Measurements from ENCODE around the gene OR5B2.
"Not testable (repeated sequence)": the region's sequence is repeated elsewhere in the genome, so short reads cannot be mapped to it uniquely, and the experiment has no call there.

The OR5B2 gene

DNA sequence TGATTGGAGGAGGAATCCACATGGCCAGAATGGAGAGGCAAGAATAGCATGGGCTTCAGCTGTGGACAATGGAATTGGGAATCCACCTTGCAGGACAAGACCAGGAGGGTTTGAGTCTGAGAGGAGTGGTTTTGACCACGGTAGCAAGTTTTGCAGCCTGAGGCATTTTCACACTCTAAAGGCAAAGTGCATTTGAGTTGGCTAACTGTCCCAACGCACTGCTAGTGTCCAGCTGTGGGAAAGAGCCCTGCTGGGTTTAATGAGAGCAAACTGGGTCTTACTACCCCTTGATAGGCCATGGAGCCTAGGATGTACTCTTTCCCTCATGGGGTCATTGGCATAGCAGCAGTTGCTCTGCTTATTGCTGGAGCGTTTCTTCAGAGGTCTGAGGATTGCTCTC, at the start of gene OR5B2:
Gene OR5B2 (minus strand): TSS at position 101 of the 400 bp plus-strand sequence. CDS start 4,860 bp downstream, outside the sequence.
- DNase-seq (ENCODE audit: low read depth) = no peak

DNA sequence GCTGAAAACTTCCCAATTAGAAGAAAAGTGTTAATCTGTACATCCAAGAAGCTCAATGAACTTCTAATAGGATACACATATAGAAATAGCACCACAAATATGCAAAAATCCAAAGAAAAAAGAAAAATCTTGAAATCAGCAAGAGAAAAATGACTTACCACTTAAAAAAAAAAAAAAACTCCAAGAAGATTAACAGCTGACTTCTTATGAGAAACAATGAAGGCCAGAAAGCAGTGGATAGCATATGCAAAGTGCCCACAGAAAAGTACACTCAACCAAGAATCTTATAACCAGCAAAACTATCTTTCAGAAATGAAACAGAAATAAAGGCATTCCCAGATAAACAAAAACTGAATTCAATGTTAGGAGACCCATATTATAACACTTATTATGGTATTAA, 44.0 kb upstream of the OR5B2 start:
- no peak for DNase-seq (ENCODE audit: low read depth)

DNA sequence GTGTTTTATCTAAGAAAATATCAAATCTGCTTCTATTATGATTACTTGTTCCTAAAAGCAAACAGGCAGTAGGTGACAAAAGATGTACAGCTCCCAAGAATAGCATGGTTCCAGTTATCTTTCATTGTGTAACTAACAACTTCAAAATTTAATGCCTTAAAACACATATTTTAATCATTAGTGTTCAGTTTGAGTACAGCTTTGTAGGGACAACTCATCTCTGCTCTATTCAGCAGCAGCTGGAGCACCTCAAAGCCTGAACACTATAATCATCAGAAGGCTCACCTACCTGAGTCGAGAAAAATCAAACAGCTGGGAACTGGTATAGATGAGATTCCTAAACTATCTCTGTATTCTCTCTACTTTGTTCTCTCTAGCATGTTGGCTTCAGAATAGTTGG, 38.4 kb upstream of the OR5B2 start:
- DNase-seq (ENCODE audit: low read depth) = no peak

DNA sequence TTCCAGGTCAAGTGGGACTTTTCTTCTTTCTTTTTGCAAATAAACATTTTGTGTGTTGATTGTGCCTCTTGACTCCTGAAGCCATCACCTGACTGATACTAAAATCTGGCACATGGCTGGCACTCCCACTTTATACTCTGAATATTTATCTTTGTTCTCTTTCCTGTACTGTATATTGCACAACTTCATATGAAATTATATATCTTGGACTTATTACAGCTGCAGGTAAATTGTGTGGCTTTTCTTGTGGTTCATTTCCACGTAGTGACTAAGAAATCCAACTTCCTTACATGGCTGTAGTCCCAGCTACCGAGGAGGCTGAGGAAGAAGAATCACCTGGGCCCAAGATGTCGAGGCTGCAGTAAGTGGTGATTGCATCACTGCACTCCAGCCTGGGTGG, 37.8 kb upstream of the OR5B2 start:
- no peak for DNase-seq (ENCODE audit: low read depth)

DNA sequence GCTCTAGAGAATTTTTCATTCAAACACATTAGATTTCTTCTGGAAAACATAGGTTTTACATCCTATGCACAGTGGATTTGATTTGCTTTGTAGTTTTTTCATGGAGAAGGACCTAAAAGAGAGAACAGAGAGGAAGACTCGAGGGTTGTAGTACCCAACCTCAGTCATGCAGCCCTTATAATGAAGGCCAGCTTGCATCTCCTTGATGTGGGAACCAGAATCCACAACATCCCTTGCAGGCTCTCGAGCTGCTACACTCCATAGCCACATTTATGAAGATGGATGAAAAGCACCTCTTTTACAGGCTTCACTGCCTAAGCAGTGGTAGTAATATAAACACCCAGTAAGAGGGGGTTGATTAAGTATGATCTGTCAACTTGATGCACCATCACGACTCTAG, 23.7 kb upstream of the OR5B2 start:
- DNase-seq (ENCODE audit: low read depth) = no peak

DNA sequence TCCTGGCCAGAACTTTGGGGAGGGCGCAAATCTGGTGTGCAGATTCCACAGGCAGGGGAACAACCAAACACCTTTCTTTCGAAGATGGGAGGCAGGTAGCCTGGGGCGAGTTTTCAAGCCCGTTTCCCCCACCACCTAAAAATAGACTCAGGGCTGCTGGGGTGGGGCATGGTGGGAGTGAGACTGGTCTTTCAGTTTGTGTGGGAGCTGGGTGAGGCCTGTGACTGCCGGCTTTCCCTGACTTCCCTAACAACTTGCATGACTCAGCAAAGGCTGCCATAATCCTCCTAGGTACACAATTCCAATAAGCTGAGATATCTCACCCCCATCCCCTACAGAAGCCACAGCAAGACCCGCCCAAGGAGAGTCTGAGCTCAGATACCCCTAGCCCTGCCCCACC, 18.4 kb upstream of the OR5B2 start:
- no peak for DNase-seq (ENCODE audit: low read depth)

DNA sequence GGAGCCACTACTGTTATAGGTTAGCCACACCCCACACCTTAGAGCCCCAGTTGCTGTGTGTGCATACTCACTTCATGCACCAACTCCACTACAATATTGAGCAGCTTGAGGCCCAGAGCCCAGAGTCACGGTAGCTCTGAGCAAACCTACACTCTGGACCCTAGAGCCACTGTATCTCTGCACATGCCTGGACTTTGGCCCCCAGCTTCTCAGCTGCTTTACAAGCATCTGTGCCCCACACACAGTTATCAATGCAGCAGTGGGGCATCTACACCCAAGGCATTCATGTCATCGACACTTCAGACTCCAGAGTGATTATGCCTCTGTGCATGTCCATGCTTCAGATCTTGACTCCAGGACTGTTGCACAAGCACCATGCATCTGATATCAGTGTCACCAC, 16.4 kb upstream of the OR5B2 start:
- DNase-seq (ENCODE audit: low read depth) = no peak

DNA sequence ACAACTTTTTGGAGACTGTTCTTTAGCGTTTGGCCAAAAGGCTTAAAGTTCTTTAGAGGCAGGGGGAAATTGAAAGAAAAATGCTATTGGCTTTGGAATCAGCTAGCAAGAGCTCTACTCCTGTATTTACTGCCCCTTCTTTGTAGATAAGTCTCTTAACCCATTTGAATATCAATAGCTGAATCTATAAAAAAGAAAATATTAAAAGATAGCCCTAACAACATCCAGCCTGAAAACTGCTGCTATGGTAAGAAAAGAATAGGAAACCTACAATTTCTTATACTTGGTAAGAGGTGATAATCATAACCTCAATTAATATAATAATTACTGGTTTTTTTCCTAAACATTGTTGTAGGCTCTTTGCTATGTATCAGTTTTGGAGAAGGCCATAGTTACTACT, 14.2 kb upstream of the OR5B2 start, which contains the start of gene OR5B12:
Gene OR5B12 (minus strand): TSS at position 101 of the 400 bp plus-strand sequence. CDS start 2,085 bp downstream, outside the sequence.
- no peak for DNase-seq (ENCODE audit: low read depth)

DNA sequence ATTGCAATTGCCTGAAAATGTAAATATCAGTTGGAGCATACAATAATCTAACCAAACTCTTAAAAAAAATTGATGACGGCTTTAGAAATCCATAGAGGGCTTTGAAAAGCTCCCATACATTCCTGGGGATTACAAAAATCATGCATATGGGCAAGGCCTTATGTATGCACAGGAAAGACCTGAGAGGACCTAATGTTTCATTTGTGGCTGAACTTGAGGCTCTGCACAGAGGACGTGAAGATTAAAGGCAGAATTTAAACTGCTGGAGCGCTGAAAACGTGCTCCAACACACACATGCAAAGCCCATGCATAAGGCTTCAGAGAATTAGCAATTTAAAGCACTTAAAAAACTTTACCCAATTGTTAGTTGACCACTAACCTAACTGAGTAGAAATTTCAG, 10.6 kb upstream of the OR5B2 start:
- no peak for DNase-seq (ENCODE audit: low read depth)

DNA sequence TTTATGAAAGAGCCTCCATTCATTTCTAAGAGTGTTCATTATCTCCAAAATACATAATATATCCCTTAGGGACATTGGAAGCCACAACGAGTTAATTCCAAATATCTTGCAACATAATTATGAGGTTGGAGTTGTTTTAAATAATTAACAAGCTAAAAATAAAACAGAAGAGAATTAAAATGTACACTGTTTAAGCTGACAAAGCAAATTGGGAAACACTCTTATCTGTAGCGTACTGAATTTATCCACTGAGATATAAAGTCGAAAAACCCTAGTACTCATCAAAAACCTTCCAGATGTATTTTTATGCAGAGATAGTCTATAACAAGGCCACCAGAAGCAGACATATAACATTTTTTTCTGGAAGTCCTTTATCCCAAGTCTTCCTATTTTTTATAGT, 6.3 kb upstream of the OR5B2 start:
- DNase-seq (ENCODE audit: low read depth) = no peak

DNA sequence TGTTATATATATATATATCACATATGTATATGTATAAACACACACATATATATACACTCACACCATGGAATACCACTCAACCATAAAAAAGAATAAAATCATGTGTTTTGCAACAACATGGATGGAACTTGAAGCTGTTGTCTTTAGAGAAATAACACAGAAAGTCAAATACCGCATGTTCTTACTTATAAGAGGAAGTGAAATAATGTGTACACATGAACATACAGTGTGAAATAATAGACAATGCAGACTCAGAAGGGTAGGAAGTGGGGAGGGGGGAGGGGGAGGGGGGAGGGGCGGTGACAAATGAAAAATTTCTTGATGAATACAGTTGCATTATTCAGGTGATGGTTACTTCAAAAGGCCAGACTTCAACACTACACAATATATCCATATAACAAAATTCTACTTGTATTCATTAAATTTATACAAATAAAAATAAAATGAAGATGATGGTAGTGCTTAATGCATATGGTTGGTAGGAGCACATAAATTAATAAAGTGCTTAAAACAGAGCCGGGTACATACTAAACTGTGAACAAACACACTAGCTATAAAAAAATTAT, 5.8 kb upstream of the OR5B2 start:
- DNase-seq (ENCODE audit: low read depth) = no peak

DNA sequence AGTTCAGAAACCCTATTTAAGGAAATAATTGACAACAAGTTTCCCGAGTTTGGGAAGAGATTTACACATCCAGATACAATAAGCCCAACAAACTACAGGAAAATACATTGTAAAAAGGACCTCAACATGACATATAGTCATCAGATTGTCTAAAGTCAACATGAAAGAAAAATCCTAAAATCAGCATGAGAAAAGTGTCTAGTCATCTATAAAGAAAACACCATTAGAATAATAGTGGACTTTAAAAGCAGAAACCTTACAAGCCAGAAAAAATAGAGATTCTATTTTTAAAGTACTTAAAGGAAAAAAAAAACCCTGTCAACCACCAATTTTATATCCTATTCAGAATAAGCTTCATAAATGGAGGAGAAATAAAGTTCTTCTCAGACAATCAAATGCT, 1.4 kb upstream of the OR5B2 start:
- no peak for DNase-seq (ENCODE audit: low read depth)

DNA sequence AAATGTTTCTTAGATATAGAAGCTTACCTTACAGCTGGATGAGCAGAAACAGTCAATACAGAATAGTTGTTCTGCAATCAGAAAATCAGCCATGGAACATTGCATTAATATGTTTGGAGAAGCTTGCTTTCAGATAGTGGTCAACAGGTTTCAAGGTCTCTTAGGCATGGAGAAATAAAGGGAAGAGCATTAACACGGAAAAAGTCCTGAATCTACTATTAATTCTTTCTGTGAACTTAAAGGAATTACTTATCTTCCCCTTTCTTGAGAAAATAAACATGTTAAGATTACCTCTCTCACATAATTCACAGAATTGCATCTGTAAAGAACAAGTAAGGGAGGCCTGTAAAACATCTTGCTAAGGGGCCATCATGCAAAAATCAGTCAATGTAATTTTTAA, 21.1 kb downstream of the OR5B2 start, which contains the start of gene OR5B3:
Gene OR5B3 (minus strand): TSS at position 101 of the 400 bp plus-strand sequence. CDS start 3,465 bp downstream, outside the sequence.
- DNase-seq (ENCODE audit: low read depth) = no peak

DNA sequence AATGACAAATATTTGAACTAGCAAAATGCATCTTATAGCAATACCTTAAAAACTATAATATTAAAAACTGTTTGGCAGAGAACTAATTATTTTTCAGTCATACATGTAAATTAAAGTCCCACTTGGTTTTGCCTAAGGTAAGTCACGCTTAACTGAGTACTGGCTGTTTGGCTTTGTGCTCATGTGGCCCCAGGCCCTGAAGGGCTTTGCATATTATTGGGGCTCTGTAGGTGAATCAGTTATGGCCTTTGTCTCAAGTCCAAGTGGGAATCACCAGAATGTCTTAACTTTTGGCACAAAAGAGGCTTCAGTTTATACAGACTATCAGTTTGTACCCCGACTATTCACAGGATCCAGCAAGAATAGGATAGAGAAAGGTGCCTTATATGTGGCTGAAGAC, 28.3 kb downstream of the OR5B2 start:
- DNase-seq (ENCODE audit: low read depth) = not testable (repeated sequence)

DNA sequence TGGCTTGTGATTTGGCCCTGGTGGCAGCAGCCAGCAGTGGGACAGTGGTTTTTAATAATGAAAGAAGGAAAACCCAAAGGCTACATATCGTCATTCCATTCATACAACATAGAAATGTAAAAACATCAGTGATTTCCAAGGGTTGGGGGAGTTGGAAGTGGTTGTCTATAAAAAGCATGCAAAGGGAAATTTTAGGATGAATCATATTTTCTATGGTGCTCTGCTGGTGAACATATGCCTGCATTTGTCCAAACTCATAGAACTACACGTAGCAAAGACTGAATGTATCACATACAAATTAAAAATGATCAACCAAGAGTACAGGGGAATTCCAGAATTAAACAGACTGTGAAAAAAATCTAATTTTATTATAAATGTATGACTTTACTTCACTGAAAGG, 32.3 kb downstream of the OR5B2 start:
- no peak for DNase-seq (ENCODE audit: low read depth)

DNA sequence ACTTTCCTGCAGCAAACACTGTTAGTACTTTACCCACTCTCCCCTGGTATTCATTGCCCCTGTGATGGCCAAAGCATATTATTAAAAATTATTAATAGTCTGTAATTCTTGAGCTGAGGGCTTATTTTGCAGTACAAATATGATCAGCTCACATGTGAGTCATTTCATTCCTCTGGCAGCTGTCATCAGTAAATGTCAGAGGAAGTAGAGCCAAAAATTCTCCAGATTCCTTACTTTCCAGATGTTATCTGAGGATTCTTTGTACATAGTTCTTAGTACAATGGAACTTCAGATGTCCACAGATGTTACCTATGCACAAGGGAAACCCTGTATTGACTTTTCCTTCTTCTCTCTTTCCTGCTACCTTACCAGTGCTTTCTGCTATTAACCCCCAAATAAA, 33.7 kb downstream of the OR5B2 start:
- no peak for DNase-seq (ENCODE audit: low read depth)

DNA sequence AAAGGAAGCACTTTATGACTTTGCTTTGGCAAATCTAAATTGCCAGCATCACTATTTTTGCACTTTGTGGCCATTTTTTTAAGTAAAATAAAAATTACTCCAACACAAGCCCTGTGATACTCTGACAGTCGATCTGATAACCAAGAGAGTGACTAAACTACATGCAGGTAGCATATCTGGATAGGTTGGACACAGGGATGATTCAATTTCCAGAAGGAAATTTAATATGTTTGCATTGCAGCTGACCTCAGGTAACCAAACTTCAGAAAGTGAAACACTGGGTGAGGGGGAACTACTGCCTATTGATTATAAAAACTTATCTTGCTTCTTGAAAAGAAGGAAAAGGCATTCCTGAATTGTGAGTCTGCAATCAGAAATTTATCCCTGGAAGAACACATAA, 35.2 kb downstream of the OR5B2 start:
- no peak for DNase-seq (ENCODE audit: low read depth)

DNA sequence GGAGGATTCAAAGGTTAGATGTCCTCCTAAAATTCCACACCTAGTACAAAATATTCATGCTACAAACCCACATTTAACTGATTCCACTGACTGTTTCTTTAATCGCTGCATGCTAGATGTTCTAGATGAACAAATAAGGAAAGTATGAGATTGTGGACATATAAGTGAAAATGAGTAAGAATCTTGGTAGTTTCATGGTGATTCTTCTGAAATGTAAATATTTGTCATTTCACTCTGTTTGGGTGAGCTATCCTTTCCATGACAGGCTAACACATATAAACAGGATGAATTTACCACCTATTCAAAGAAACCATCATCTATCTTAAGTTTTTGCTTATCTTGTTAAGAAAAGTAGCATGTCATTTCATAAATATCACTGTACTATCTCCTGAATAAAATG, 36.0 kb downstream of the OR5B2 start:
- no peak for DNase-seq (ENCODE audit: low read depth)

DNA sequence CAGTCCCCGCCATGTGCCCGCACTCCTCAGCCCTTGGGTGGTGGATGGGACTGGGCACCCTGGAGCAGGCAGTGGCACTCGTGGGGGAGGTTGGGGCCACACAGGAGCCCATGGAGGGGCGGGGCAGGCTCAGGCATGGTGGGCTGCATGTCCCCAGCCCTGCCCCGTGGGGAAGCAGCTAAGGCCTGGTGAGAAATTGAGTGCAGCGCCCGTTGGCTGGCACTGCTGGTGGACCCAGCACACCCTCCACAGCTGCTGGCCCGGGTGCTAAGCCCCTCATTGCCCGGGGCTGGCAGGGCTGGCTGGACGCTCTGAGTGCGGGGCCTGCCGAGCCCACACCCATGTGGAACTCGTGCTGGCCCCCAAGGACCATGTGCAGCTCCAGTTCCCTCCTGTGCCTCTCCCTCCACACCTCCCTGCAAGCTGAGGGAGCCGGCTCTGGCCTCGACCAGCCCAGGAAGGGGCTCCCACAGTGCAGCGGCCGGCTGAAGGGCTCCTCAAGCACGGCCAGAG, 37.3 kb downstream of the OR5B2 start:
- no peak for DNase-seq (ENCODE audit: low read depth)

All from activated T-cell treated with anti-CD3 and anti-CD28 coated beads for 24 hours (primary cell).